HG03025 (cell line): Measurements from ENCODE around the gene UBE2E1.
"Not testable (repeated sequence)": the region's sequence is repeated elsewhere in the genome, so short reads cannot be mapped to it uniquely, and the experiment has no call there.

Experiments
- ATAC-seq: cut with Tn5 transposase; IDR thresholded peaks from one replicate; pipeline ENCODE4 v1.9.1; 2021; ENCODE audit warnings: mild to moderate bottlenecking, moderate library complexity; ENCODE audit not compliant: unreplicated experiment, low FRiP score

Gene UBE2E1

DNA sequence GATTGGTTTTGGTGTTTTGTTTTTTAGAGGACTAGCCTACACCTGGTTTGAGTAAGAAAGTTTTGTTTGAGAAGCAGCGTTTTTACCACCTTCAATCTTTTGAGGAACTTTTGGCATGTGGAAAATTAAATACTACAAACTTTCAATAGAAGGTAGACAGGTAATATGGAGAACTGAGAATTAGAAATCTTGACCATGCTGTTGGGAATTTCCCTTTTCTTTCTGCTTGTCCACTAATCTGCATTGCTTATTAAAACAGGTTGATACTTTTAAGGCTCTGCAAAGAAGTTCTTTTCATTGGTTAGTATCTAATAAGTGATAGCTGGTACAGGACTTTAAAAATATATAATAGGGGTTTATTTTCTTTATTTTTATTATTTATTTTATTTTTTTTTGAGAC lies 31.9 kb downstream of the UBE2E1 start:
- ATAC-seq, result no peak

DNA sequence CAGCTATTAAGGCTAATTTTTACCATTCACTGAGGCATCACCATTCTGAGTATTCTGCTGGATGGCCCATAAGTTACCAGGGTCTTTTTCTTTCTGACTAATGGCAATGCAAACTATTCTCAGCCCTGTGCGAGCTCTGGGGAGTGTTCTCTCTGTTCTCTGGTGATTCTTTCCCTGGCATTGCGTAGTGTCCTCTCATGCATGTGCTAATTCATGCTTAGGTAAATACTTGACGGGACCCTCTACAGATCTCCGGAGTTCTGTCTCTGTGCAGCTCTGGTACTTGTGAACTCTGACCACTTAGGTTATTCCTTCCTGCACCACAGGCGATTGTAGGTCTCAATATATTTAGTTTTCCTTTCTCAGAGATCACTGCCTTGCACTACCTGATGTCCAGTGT lies 34.8 kb downstream of the UBE2E1 start:
- ATAC-seq, result no peak

DNA sequence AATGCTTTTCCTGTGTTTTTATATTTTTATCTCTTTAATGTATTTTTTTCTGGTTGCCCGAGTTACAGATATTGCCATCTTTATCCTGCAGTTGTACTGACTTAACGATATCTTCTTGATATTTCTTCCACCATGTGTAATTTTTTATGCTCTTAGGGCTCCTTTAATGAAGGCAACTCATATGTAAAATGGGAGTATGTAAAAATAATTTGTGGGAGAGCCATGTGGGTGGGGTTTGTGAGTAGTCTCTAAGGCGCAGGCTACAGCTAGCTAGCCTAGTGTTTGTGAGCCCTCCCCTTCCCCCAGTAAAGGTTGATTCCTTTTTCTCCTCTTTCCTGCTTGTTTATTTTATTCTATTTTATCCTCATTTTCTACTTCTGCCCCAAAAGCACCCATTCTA lies 38.1 kb downstream of the UBE2E1 start:
- ATAC-seq, result no peak

DNA sequence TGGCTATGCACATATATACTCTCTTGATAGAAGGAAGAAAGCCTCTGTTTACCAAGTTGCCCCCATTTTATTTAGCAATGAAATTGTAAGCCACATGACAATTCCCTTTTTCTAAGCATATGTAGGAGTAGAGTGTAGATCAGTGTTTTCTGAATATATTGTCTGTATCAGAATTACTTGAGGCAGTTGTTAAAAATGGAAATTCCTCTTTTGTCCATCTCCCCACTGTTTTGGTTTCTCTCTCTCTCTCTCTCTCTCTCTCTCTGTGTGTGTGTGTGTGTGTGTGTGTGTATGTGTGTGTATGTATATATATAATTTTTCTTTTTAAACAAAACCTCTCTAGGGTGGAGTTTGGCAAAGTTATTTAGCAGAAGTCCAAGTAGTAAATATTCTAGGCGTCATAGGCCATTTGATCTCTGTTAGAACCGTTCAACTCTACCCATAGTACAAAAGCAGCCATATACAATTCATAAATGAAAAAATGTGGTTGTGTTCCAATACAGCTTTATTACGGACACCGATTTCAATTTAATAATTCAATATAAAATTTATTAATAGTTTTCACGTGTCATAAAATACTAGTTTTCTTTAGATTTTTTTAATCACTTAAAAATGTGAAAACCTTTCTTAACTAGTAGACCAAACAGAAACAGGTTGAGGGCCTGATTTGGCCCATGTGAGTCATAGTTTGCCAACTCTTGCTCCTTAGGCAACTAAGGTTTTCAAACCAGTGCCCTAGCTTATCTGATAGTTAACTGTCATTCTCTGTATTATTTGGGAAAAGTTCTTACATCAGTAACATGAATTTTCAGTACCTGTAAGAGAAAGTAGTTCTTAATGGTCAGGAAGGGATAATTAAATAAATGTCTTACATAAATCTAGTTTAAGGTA lies 39.8 kb downstream of the UBE2E1 start:
- ATAC-seq, result no peak

DNA sequence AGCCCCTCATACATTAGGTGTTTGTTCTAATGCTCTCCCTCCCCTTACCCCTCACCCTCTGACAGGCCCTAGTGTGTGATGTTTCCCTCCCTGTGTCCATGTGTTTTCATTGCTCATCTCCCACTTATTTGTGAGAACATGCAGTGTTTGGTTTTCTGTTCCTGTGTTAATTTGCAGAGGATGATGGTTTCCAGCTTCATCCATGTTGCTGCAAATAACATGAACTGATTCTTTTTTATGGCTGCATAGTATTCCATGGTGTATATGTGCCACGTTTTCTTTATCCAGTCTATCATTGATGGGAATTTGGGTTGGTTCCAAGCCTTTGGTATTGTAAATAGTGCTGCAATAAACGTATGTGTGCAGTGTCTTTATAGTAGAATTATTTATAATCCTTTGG lies 43.7 kb downstream of the UBE2E1 start:
- not testable (repeated sequence) for ATAC-seq

DNA sequence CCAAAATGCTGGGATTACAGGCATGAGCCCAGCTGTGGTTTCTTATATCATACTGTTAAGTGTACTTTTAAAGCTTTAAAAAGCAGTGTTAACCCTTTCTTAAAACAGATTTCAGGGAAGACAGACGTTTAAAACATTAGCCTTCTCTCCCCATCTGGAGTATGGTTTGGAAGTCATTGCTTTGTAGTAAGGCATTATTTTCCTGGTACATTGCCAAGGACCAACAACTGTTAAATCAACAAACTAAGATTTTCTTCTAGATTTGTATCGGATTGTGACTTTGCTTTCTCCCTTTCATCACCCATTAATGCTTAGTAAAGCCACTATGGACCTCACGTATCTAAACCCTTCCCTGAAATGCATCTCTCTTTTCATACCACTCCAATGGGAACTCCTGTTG lies 50.5 kb downstream of the UBE2E1 start:
- no peak for ATAC-seq

DNA sequence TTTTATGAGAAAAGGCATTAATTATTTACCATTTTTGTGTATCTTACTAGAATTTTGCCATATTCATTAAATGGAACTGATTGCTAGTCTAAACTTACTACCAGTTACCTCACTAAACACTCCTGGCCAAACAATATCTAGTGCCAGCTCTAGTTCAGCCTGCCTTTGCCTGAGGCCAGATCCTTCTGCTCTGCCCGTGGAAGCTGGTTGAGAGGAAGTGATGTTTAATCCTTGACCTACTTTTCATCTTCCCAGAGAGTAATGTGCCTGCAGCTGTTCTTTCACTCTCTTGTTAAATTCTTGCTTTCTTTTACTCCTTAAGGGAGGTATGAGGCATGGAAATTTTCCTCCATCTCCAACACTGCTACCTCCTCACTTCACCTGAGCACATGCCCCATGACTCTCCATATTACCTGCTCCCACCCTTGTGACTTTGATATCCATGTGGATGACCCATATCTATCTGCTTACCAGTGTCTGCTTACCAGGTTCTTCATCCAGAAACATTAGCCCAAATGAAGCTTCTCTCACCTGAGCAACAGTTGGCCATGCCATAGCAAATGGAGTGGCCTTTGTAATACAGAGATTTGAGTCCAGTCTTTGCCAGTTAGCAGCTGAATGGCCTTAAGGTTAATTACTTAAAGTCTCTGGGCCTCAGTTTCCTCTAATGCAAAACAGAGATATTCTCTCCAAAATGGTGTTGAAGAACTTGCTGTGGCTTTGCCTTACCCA lies 53.4 kb downstream of the UBE2E1 start:
- no peak for ATAC-seq

DNA sequence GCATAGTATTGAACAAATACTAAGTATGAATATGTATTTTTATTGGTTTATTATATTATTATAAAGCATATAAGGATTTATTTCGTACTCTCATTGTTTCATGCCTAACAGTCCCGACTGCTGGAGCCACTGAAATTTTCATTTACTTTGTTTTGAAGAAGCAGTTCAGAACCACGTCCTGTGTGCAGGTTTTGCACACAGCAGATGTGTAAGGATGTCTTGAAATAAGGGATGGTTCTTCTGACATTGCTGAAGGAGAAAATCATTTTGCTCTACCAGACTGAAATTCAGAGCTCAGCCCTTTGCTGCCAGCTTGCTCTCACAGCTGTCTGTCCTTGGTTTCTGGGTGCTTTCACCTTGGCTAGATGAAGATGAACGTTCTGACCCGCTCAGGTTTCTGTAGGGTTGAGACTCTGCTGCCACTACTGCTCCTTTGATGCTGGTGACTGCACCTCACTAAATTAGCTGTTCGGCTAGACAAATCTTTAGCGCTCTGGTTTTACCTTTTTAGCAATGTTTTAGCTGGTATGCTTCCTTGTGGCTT lies 54.2 kb downstream of the UBE2E1 start:
- no peak for ATAC-seq

DNA sequence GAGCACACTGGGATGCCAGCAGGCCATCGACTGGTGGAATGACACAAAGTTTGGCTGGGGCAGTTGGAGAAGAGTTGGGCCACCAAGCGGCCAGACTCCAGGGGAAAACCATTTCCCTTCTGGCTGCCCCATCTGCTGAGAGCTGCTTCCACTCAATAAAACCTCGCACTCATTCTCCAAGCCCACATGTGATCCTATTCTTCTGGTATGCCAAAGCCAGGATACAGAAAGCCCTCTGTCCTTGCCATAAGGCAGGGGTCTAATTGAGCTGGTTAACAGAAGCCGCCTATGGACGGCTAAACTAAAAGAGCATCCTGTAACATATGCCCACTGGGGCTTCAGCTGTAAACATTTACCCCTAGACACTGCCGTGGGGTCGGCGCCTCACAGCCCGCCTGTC lies 55.9 kb downstream of the UBE2E1 start:
- no peak for ATAC-seq

DNA sequence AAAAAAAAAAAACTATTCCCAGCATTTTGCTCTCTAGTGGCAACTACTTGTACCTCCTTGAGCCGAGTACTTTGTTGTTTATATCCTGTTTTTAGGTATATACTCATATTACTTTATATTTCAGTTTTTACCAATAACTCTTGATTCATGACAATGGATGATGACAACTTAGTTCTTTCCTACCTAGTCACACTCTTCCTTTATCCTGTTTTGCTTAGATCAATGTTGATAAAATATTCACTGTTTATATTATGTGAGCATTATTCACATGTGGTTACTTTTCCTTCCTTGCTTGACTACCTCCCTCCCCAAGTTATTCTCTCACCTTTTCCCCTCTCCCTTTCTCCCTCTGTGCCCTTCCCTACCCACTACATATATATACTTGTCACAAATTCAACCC lies 57.3 kb downstream of the UBE2E1 start:
- ATAC-seq, result no peak

DNA sequence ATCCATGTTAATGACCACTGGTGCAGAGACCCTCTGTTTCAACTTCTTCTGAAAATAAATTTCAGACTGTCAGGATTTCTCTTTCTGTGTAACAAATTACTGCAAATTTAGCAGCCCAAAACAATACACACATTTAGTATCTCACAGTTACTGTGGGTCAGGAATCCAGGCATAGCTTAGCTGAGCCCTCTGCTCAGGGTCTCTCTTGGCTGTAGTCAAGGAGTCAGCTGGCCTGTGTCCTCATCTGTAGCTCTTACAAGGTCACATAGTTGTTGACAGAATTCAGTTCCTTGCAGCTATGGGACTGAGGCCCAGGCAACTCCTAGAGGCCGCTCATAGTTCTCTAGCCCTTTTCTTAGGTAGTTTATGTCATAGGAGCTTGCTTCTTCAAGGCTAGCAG lies 59.2 kb downstream of the UBE2E1 start:
- ATAC-seq, result no peak

DNA sequence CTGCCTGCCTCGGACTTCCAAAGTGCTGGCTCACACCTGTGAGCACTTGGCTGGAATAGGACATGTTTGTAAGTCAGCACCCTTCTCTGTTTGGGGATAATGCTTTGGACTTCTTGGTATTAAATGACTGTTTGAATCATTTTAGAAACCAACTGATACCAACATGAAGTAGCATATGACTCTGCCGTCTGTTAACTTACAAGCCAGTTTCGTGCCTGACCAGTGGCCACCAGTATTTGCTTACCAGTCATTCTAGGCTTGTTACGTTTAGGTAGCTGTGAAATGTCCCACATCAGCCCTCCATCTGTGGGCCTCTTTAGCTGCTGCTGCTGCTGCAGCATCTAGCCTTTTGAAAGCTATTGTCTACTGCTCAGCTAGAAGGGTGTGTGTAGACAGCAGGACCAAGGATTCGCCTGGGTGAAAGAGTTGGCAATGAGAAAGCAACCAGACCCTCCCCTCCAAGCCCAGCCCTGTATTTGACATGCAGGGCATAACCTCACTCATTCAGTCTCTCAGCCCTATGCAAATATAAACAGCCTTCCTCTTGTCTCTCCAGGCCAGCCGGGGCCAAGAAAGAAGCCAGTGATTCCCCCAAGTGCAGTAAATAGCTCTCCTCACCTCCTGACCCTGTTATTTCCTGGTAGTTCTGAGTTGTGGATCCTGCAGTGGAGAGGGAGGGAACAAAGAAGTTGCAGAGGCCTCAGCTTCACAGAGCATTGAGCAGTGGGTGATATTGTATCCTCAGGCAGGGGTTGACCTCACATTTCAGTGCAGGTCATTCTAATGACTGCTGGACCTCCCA lies 60.0 kb downstream of the UBE2E1 start:
- peak; percentile 83 for ATAC-seq

DNA sequence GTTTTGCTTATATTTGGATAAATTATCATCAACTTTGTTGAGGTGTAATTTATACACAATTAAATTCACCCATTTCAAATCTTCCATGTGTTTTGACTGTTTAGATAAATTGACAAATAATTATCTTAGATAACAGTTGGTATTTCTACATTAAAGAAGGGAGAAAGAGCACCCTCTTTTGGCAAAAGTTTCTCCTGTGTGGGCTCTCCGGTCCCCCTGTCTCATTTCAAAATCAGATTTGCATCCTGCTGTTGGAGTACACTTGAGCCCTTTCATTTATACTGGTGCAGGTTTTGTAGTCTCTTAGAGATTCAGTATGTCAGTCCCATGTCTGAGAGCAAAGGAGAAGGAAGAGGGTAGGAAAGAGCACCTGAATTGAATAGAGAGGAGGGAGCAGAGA lies 61.6 kb downstream of the UBE2E1 start:
- ATAC-seq, result no peak

DNA sequence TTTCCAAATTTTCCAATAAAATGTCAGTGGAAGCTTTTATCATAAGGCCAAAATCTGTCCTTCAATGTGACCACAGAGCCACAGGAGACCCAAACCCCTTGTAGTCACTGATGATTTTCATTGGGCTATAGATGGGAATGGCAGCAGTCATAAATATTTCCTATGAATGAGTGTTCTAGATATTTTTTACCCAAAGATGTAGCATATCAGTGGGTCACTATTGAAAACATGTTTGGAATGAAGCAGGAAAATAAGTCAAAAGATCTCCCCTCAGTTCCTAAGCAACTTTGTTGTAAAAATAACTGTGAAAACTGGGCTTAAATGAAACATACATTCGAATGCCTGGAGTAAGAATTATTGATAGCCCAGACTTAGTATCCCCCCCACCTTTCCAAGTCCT lies 62.1 kb downstream of the UBE2E1 start:
- ATAC-seq, result no peak

DNA sequence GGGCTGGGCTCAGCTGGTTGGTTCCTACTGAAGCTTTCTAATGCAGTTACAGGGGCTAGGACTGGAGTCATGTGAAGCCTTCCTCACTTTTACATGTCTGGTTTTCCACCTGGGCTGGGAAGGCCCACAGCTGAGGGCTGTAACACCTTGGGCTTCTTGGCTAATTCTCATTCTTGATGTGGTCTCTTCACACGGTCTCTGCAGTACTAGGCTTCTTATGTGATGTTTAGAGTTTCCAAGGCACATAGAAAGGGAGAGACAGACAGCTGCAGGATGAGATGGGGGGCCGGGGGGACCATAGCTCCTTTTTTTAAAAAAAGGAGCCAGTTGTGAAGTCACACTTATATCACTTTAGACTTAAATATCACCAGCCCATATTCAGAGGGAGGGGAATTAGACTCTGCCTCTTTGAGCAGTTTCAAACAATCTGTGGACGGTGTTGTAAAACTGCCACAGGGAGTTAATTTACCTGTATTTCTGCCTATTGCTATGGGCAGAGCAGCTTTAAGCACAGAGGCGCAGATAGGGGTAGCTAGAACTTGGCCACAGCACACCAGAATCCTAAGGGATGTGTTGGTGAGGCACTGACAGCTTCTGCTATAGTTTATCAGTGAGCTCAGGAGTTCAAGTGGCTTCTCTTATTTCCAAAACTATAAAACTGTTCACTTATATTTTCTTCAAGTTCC lies 64.4 kb downstream of the UBE2E1 start:
- ATAC-seq, result no peak

DNA sequence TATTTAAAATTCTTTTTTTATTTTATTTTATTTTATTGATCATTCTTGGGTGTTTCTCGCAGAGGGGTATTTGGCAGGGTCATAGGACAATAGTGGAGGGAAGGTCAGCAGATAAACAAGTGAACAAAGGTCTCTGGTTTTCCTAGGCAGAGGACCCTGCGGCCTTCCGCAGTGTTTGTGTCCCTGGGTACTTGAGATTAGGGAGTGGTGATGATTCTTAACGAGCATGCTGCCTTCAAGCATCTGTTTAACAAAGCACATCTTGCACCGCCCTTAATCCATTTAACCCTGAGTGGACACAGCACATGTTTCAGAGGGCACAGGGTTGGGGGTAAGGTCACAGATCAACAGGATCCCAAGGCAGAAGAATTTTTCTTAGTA lies 64.9 kb downstream of the UBE2E1 start:
- ATAC-seq, result not testable (repeated sequence)

DNA sequence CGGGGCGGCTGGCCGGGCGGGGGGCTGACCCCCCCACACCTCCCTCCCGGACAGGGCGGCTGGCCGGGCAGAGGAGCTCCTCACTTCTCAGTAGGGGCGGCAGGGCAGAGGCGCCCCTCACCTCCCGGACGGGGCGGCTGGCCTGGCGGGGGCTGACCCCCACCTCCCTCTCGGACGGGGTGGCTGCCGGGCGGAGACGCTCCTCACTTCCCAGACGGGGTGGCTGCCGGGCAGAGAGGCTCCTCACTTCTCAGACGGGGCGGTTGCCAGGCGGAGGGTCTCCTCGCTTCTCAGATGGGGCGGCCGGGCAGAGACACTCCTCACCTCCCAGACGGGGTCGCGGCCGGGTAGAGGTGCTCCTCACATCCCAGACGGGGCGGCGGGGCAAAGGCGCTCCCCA lies 65.6 kb downstream of the UBE2E1 start:
- ATAC-seq, result not testable (repeated sequence)

DNA sequence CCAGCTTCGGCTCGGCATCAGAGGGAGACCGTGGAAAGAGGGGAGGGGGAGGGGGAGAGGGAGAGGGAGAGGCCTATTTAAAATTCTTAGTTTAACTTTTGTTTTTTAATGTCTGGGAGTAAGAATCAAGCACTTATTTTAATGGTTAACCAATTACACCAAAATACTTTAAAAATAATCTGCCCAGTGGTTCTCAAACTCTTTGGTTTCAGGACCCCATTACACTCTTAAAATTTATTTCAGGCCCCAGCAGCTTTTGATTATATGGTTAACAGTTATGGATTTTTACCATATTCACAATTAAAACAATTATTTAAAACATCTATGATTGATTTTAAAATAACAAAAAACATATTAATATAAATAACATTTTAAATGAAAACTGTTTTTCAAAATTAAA lies 66.6 kb downstream of the UBE2E1 start:
- ATAC-seq, result no peak

DNA sequence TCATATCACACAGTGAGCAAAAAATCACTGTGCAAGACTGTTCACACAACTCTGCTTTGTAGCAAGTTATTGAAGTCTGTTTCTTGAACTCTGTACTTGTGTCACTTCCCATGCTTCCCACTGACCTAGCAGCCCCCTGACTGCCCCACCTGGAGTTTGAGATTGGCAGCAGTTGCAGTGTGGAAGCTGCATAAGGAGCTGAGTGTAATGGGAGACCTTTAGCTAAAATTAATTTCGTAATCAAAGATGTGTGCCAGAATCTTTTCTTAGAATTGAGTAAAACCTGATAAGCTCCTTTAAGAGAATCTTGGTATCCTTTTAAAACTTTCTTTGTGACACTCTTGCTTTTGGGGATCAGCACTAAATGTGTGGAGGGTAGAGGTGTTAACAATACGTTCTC lies 68.2 kb downstream of the UBE2E1 start:
- no peak for ATAC-seq

DNA sequence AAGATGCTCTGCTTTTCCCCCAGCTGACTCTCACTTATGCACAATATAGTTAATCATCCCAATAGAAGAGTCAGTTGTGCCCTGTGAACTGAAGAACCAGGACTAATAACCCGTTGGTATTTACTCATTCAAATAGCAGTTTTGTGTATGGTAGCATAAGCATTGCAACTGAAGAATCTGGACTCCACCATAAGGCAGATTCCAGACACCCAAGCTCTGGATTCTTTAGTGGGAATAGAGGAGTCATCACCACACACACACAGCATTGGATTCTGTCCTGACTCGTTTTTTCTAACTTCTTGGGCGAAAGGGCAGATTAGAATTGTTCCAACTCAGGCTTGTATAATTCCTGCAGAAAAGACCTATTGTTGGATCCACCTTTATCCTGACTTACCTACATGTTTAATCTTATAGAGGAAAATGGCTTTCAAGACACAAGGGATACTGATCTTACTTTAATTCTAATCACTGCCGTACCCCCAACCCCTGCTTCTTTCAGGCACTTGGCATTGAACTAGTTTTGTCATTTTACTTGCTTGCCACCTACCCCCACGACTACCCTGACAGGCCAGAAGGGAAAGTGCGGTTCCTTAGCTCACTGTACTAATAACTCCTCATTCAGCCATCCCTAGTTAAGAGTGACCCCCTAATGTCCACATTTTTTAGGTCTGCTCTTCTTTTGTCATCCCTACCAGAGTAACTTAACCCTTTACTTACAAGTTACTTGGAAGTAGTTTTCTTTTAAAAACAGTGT lies 68.8 kb downstream of the UBE2E1 start:
- no peak for ATAC-seq
